Lower leg skin (tissue), 4 donors: Measurements from ENCODE around the gene QRFPR. TPM values are rescaled to one million over a fixed set of nuclear protein-coding genes. Genes with fewer than 3 reads are reported as not detected.

Experiments
- total RNA-seq, 4 donors: library from RNA; depleted of rRNA; stranded (reverse); fragments of >200 nt; gene quantifications; one replicate each; pipeline ENCODE4 v1.1.0, GENCODE V29; 2016

Gene QRFPR
- total RNA-seq, 4 donors from 2014 or later, result not detected

Other genes starting within 250 kb of the QRFPR start
- gene TNIP3, start 216.7 kb downstream of the QRFPR start, total RNA-seq, result not detected